ENCODE results near the gene CDKN3.

DNA sequence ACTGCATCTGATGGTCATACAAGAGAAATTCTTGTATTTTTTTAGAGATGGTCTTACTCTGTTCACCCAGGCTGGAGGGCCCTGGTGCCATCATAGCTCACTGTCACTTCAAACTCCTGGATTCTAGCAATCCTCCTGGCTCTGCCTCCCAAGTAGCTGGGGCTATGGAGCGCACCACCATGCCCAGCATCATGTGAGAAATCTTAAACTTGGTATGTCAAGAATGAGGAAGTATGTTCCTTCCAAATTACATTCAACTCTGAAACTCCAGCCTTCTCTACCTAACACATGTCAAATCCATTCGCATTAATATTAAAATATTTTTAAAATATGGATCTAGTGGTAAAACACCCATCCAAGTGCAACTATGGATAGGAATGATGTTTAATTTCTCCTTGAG is 27.5 kb upstream of the CDKN3 start:
- TF ChIP-seq, protein P1, sequence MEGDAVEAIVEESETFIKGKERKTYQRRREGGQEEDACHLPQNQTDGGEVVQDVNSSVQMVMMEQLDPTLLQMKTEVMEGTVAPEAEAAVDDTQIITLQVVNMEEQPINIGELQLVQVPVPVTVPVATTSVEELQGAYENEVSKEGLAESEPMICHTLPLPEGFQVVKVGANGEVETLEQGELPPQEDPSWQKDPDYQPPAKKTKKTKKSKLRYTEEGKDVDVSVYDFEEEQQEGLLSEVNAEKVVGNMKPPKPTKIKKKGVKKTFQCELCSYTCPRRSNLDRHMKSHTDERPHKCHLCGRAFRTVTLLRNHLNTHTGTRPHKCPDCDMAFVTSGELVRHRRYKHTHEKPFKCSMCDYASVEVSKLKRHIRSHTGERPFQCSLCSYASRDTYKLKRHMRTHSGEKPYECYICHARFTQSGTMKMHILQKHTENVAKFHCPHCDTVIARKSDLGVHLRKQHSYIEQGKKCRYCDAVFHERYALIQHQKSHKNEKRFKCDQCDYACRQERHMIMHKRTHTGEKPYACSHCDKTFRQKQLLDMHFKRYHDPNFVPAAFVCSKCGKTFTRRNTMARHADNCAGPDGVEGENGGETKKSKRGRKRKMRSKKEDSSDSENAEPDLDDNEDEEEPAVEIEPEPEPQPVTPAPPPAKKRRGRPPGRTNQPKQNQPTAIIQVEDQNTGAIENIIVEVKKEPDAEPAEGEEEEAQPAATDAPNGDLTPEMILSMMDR (IDR thresholded peaks at IDR 0.05), result no peak
- TF ChIP-seq EZH2phosphoT487 (IDR thresholded peaks at IDR 0.05), result no peak
- no peak for TF ChIP-seq EZH2 (IDR thresholded peaks at IDR 0.05)
